K562 (cell line): ENCODE results near the gene CTRL. TPM values are rescaled to one million over a fixed set of nuclear protein-coding genes. Genes with fewer than 3 reads are reported as not detected.

Experiments
- ATAC-seq: fragments of 200-7000 bp; cut with Tn5 transposase; 3 replicates; pipeline ENCODE4 v1.9.1; 2020; ENCODE audit warnings: moderate library complexity
- BruUV-seq: library from RNA; stranded (reverse); fragments of 400-500 nt; replicated peaks from 2 replicates; lab custom pipeline; 2021; lab: Mats Ljungman, UMichigan
- CTCF ChIA-PET: fragments of 300-600 bp; formaldehyde crosslinking; extraction: SDS; loops from one replicate; lab custom pipeline; 2021; ENCODE audit warnings: low intra/inter-chr PET ratio; lab: Yijun Ruan, JAX
- POLR2A ChIA-PET: fragments of 300-600, 350-650 bp; sonication (Branson Sonifier 250); formaldehyde crosslinking; extraction: SDS; loops from one replicate; lab custom pipeline; 2021; ENCODE audit warnings: antibody characterized with exemption, inconsistent platforms; lab: Yijun Ruan, JAX
- DNase-seq, 4 experiments: peaks; one replicate each; pipeline versions ENCODE4 v3.0.0 to v3.0.0-alpha.2; 2011 to 2018; ENCODE audit warnings: low spot score in 3 of 4, mixed read lengths in 3 of 4; ENCODE audit errors: extremely low read depth in 1 of 4
- FAIRE-seq: peaks from 2 replicates; lab custom pipeline; 2011; peaks lifted over from hg19 to GRCh38; lab: Jason Lieb, UNC
- H2AFZ ChIP-seq: 2 replicates; pipeline ENCODE4 v1.6.0; 2011; ENCODE audit warnings: low read depth, low read length, control low read depth, inconsistent platforms
- H3K27ac ChIP-seq: fragments of 200-600 bp; 3 replicates; pipeline ENCODE4 v1.8.0; 2011; ENCODE audit warnings: low read depth, mild to moderate bottlenecking, control low read depth, inconsistent platforms, low read length, moderate library complexity, mixed read lengths; ENCODE audit errors: extremely low read depth
- H3K27me3 ChIP-seq, 2 experiments: fragments of 300-600 bp in 1 of 2; 2 replicates in 1 of 2; 3 replicates in 1 of 2; pipeline versions ENCODE4 v1.6.0 to v1.8.0; 2011; ENCODE audit warnings: inconsistent platforms in 2 of 2, low read length in 2 of 2, mild to moderate bottlenecking in 1 of 2, mixed read lengths in 1 of 2, moderate library complexity in 1 of 2; ENCODE audit not compliant: control insufficient read depth in 2 of 2, insufficient read depth in 2 of 2
- H3K36me3 ChIP-seq: fragments of 300-600 bp; 3 replicates; pipeline ENCODE4 v1.8.0; 2011; ENCODE audit warnings: mild to moderate bottlenecking, low read length, inconsistent platforms; ENCODE audit not compliant: control insufficient read depth, insufficient read depth
- H3K4me1 ChIP-seq, 2 experiments: fragments of 200-600 bp in 1 of 2; replicated peaks in 1 of 2; 2 replicates in 1 of 2; 3 replicates in 1 of 2; pipeline versions ENCODE4 v1.5.1 to v1.8.0; 2011; ENCODE audit warnings: inconsistent platforms in 2 of 2, low read length in 2 of 2, mild to moderate bottlenecking in 1 of 2, mixed read lengths in 1 of 2, moderate library complexity in 1 of 2; ENCODE audit not compliant: control insufficient read depth in 2 of 2, insufficient read depth in 2 of 2
- H3K4me2 ChIP-seq: 2 replicates; pipeline ENCODE4 v1.6.1; 2011; ENCODE audit warnings: low read length, control low read depth, inconsistent platforms, mixed read lengths; ENCODE audit not compliant: insufficient read depth
- H3K4me3 ChIP-seq: fragments of 200-600 bp; sonication (generic), shearing (Covaris generic); 2 replicates; pipeline ENCODE4 v1.5.1; 2016; ENCODE audit warnings: control low read depth, inconsistent platforms
- H3K79me2 ChIP-seq: fragments of 200-600 bp; 3 replicates; pipeline ENCODE4 v1.8.0; 2011; ENCODE audit warnings: low read length, inconsistent platforms; ENCODE audit not compliant: control insufficient read depth, insufficient read depth
- H3K9ac ChIP-seq, 2 experiments: 2 replicates each; pipeline versions ENCODE4 v1.6.0 to v1.6.1; 2011; ENCODE audit warnings: low read depth in 2 of 2, low read length in 2 of 2, control low read depth in 1 of 2, inconsistent platforms in 1 of 2, mild to moderate bottlenecking in 1 of 2, mixed read lengths in 1 of 2; ENCODE audit not compliant: insufficient read depth in 1 of 2
- H3K9me1 ChIP-seq: one replicate; pipeline ENCODE4 v1.6.0; 2011; ENCODE audit warnings: inconsistent platforms, mild to moderate bottlenecking, low read length, moderate library complexity; ENCODE audit not compliant: control insufficient read depth, insufficient read depth
- H3K9me3 ChIP-seq: replicated peaks from 2 replicates; pipeline ENCODE4 v1.5.1; 2011; ENCODE audit warnings: low read depth, low read length, inconsistent platforms; ENCODE audit not compliant: control insufficient read depth, insufficient read depth
- H4K20me1 ChIP-seq: replicated peaks from 2 replicates; pipeline ENCODE4 v1.6.1; 2011; ENCODE audit warnings: low read length, inconsistent platforms, mixed read lengths; ENCODE audit not compliant: control insufficient read depth, insufficient read depth
- GTF2F1 ChIP-seq: IDR thresholded peaks from 2 replicates; pipeline ENCODE4 v1.6.1; 2011; ENCODE audit warnings: low read depth, low read length, improper control_type of control experiment
- IRF1 ChIP-seq: sonication (generic); formaldehyde crosslinking; IDR thresholded peaks from 2 replicates; pipeline ENCODE4 v1.8.0; 2022; ENCODE audit warnings: missing genetic modification reagents, mild to moderate bottlenecking, borderline replicate concordance
- KHSRP ChIP-seq: fragments of 450-650 bp; IDR thresholded peaks from 2 replicates; pipeline ENCODE4 v1.6.1; 2017
- MTF1 ChIP-seq: fragments of 250-450 bp; sonication (Bioruptor Pico); IDR thresholded peaks from 2 replicates; pipeline ENCODE4 v1.9.0; 2021; ENCODE audit warnings: moderate library complexity, mild to moderate bottlenecking, inconsistent platforms, borderline replicate concordance
- POLR2G ChIP-seq: fragments of 200-400 bp; formaldehyde crosslinking; IDR thresholded peaks from 2 replicates; pipeline ENCODE4 v1.6.1; 2017; ENCODE audit warnings: low read depth, mild to moderate bottlenecking, antibody characterized with exemption, low read length, moderate library complexity
- PPARD ChIP-seq: fragments of 250-450 bp; sonication (Bioruptor Pico); IDR thresholded peaks from 2 replicates; pipeline ENCODE4 v1.8.0; 2022; ENCODE audit warnings: inconsistent platforms, mild to moderate bottlenecking, moderate library complexity
- RBBP5 ChIP-seq: fragments of 200-600 bp; sonication (generic); IDR thresholded peaks from 2 replicates; pipeline ENCODE4 v1.6.1; 2012; ENCODE audit warnings: borderline replicate concordance, mild to moderate bottlenecking, low read length, control low read depth, inconsistent platforms; ENCODE audit not compliant: insufficient read depth, poor library complexity, severe bottlenecking
- SMARCC2 ChIP-seq: fragments of 450-650 bp; IDR thresholded peaks from 2 replicates; pipeline ENCODE4 v1.6.1; 2017; ENCODE audit warnings: antibody characterized with exemption, moderate library complexity, mild to moderate bottlenecking, low read depth
- TFAM ChIP-seq: fragments of 250-450 bp; sonication (Bioruptor Pico); conservative IDR thresholded peaks from 2 replicates; pipeline ENCODE4 v1.5.0; 2021; ENCODE audit warnings: mild to moderate bottlenecking, moderate library complexity
- WGBS: fragments of 100-300 bp; shearing (Covaris generic); methylation state at CpG from one replicate; pipeline ENCODE4 v1.1.6; 2016; ENCODE audit warnings: low coverage, mixed read lengths; ENCODE audit not compliant: insufficient coverage; ENCODE audit errors: missing lambda C conversion rate; 5-methylcytosine and 5-hydroxymethylcytosine counted together
- in situ Hi-C: fragments of 300-500 bp; cut with MboI; formaldehyde crosslinking; loops from 4 replicates; pipeline ENCODE4 v1.15.0; 2018; ENCODE audit warnings: inconsistent platforms, mixed read lengths
- intact Hi-C: fragments of 100-400 bp; cut with micrococcal nuclease; formaldehyde crosslinking; loops from 2 replicates; pipeline ENCODE4 v1.14.2; 2022
- polyA plus RNA-seq, 8 experiments: library from polyadenylated mRNA; depleted of rRNA in 4 of 8; stranded (reverse) in 5 of 8; unstranded in 3 of 8; fragments of >200 nt; fragmentation: Nextera tagmentation in 2 of 8; fragmentation: Illumina TruSeq in 1 of 8; extraction: Ambion mirVana in 2 of 8; extraction: Trizol in 1 of 8; gene quantifications; 2 replicates each; pipeline versions ENCODE4 v1.2.1 to v1.2.3, GENCODE V29; 2011 to 2014; ENCODE audit warnings: inconsistent platforms in 1 of 8, missing spikeins in 1 of 8
- total RNA-seq, 7 experiments: library from RNA; depleted of rRNA in 6 of 7; stranded (reverse); fragments of >200 nt in 6 of 7; fragmentation: Illumina TruSeq in 2 of 7; extraction: Trizol in 2 of 7; gene quantifications; 2 replicates each; pipeline versions ENCODE4 v1.2.1 to v1.2.3, GENCODE V29; 2011 to 2021; ENCODE audit warnings: low replicate concordance in 1 of 7

CTRL gene
- total and polyA plus RNA-seq, 9 of the 15 experiments (the other 6 are each of a cell fraction or from before 2014, with no cell fraction given): 1.4 to 5.6 (median 2.5) TPM

GRCh38 chr16:67951485-67951884 lies 19.8 kb upstream of the CTRL start:
- no peak overlapping the region for H3K4me3 ChIP-seq
- no peaks in the 10 kb centered on the region for H4K20me1 ChIP-seq
- ChIA-PET POLR2A (interaction anchor here (0.7 kb wide), 1 partner anchor 151 kb away, joined by 3 read pairs; no protein-coding TSS in a partner anchor), CTCF (no interaction called here)
- no peak overlapping the region for H3K4me2 ChIP-seq
- peaks cover 78% of the 10 kb centered on the region; the same call in 2 of the 3 replicates for H3K36me3 ChIP-seq
- no peaks in the 10 kb centered on the region for H3K9me1 ChIP-seq
- H3K4me1 ChIP-seq: peaks cover 0 to 23% of the 10 kb centered on the region in 2 experiments; a peak in 2 of 5 replicates
- H3K27ac ChIP-seq: no peak overlapping the region
- DNase-seq (no peak), FAIRE-seq (no peak), ATAC-seq (no peak)
- in situ Hi-C loops: no loop called here
- H3K9ac ChIP-seq: peak overlapping the region in 1 of 2 experiments; percentile 28; a peak in 2 of 4 replicates
- intact Hi-C loops: no loop called here
- no peak overlapping the region for H2AFZ ChIP-seq
- H3K9me3 ChIP-seq: no peaks in the 10 kb centered on the region
- no peaks in the 10 kb centered on the region for H3K27me3 ChIP-seq
- no peaks in the 10 kb centered on the region for H3K79me2 ChIP-seq
- WGBS: 84% methylated on average over 12 of the region's 12 CpGs
- TF ChIP-seq RBBP5: no peak
- TF ChIP-seq SMARCC2: no peak
- TF ChIP-seq POLR2G: peak; percentile 49
- TF ChIP-seq TFAM: no peak
- no peak for TF ChIP-seq GTF2F1
- no peak for TF ChIP-seq IRF1 (CRISPR knock-in tag)
- TF ChIP-seq PPARD (CRISPR knock-in tag): no peak
- TF ChIP-seq MTF1: no peak
- TF ChIP-seq KHSRP: no peak
- no TSS peak for BruUV-seq
